ENCODE measurements around the gene OPHN1. TPM values are rescaled to one million over a fixed set of nuclear protein-coding genes. Genes with fewer than 3 reads are reported as not detected.
"Not testable (repeated sequence)": the region's sequence is repeated elsewhere in the genome, so short reads cannot be mapped to it uniquely, and the experiment has no call there.

The OPHN1 gene
- total and polyA plus RNA-seq, 2 donors (not counting 3 experiments of a cell fraction or from before 2014, with no cell fraction given): 3.9 to 6.7 TPM

DNA sequence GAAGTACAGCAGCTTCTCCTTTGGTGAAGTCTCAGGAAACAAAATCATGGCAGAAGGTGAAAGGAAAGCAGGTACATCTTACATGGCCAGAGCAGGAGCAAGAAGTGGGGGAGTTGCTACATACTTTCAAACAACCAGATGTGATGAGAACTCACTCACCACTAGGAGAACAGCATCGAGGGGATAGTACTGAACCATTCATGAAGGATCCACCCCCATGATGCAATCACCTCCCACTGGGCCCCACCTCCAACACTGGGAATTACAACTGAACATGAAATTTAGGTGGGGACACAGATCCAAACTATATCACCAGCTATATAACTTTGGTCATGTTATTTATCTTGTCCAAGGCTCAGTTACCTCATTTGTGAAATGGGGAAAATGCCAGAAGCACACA lies 159.4 kb downstream of the OPHN1 start:
- ChIA-PET POLR2A (no interaction called here), CTCF (no interaction called here)
- FAIRE-seq: peak; percentile 4
- Histone ChIP-seq H3K27me3 (ENCODE audit: control insufficient read depth in 2 of 2, insufficient read depth in 2 of 2, low read length in 2 of 2) (no peaks in the 10 kb centered on the region), H3K4me2 (ENCODE audit: insufficient read depth, low read length) (no peak overlapping the region), H3K9me1 (replicated peaks; ENCODE audit: control insufficient read depth, extremely low read depth, insufficient read depth, low read length) (no peaks in the 10 kb centered on the region), H3K9ac (replicated peaks; ENCODE audit: extremely low read depth, insufficient read depth, low read length) (no peak overlapping the region), H3K79me2 (ENCODE audit: control insufficient read depth, insufficient read depth, low read length) (no peaks in the 10 kb centered on the region), H2AFZ (ENCODE audit: low read depth, low read length) (no peak overlapping the region), H4K20me1 (replicated peaks; ENCODE audit: control insufficient read depth, extremely low read depth, insufficient read depth, low read length) (no peaks in the 10 kb centered on the region), H3K36me3 (ENCODE audit: control insufficient read depth in 2 of 2, extremely low read depth in 1 of 2, insufficient read depth in 2 of 2, low read length in 2 of 2) (no peaks in the 10 kb centered on the region), H3K9me3 (replicated peaks; ENCODE audit: control insufficient read depth, insufficient read depth, low read length) (no peaks in the 10 kb centered on the region), H3K4me3 (replicated peaks in 1 of 3; ENCODE audit: insufficient read depth in 1 of 3, low read depth in 1 of 3, low read length in 3 of 3) (no peak overlapping the region), H3K4me1 (ENCODE audit: control insufficient read depth, extremely low read depth, insufficient read depth, low read length) (no peaks in the 10 kb centered on the region), H3K27ac (ENCODE audit: insufficient read depth, low read depth, low read length) (no peak overlapping the region)
- BruUV-seq (replicated peaks): no TSS peak
- intact Hi-C loops (cut with micrococcal nuclease): no loop called here
- TF ChIP-seq EZH2 (IDR thresholded peaks at IDR 0.05; ENCODE audit: borderline replicate concordance, low read depth, low read length, severe bottlenecking): no peak
- TF ChIP-seq MYC (IDR thresholded peaks at IDR 0.05; ENCODE audit: low read depth, low read length): no peak
- TF ChIP-seq, protein P1, sequence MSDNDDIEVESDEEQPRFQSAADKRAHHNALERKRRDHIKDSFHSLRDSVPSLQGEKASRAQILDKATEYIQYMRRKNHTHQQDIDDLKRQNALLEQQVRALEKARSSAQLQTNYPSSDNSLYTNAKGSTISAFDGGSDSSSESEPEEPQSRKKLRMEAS (IDR thresholded peaks at IDR 0.05; ENCODE audit: insufficient read depth, insufficient read length): no peak
- TF ChIP-seq, protein P2, sequence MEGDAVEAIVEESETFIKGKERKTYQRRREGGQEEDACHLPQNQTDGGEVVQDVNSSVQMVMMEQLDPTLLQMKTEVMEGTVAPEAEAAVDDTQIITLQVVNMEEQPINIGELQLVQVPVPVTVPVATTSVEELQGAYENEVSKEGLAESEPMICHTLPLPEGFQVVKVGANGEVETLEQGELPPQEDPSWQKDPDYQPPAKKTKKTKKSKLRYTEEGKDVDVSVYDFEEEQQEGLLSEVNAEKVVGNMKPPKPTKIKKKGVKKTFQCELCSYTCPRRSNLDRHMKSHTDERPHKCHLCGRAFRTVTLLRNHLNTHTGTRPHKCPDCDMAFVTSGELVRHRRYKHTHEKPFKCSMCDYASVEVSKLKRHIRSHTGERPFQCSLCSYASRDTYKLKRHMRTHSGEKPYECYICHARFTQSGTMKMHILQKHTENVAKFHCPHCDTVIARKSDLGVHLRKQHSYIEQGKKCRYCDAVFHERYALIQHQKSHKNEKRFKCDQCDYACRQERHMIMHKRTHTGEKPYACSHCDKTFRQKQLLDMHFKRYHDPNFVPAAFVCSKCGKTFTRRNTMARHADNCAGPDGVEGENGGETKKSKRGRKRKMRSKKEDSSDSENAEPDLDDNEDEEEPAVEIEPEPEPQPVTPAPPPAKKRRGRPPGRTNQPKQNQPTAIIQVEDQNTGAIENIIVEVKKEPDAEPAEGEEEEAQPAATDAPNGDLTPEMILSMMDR (IDR thresholded peaks at IDR 0.05; ENCODE audit: extremely low read depth in 1 of 2, insufficient read depth in 1 of 2, low read depth in 1 of 2, low read length in 2 of 2): no peak
- no peak for TF ChIP-seq GATA2 (IDR thresholded peaks at IDR 0.05; ENCODE audit: insufficient read depth, insufficient read length, low read depth, low read length)
- TF ChIP-seq FOS (IDR thresholded peaks at IDR 0.05; ENCODE audit: borderline replicate concordance, insufficient read depth, low read length): no peak
- no peak for TF ChIP-seq POLR2AphosphoS5 (IDR thresholded peaks at IDR 0.05; ENCODE audit: insufficient read depth, low read depth, low read length)
- no peak for TF ChIP-seq POLR2A (IDR thresholded peaks at IDR 0.05; ENCODE audit: low read depth, low read length)
- TF ChIP-seq JUN (IDR thresholded peaks at IDR 0.05; ENCODE audit: borderline replicate concordance, insufficient read depth, insufficient read length, low read depth): no peak
- dilution Hi-C loops (cut with MboI; ENCODE audit: extremely low pct_ligation_motif_present, low sequenced_read_pairs): no loop called here
- no peak for DNase-seq (ENCODE audit: low read depth, low spot score)

DNA sequence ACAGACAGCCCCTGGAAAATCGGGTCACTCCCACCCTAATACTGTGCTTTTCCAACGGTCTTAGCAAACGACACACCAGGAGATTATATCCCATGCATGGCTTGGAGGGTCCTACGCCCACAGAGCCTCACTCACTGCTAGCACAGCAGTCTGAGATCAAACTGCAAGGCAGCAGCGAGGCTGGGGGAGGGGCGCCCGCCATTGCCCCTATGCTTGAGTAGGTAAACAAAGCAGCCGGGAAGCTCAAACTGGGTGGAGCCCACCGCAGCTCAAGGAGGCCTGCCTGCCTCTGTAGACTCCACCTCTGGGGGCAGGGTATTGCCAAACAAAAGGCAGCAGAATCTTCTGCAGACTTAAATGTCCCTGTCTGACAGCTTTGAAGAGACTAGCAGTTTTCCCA lies 168.5 kb downstream of the OPHN1 start:
- CTCF ChIA-PET; BruUV-seq (replicated peaks); intact Hi-C loops (cut with micrococcal nuclease); DNase-seq (ENCODE audit: low read depth, low spot score); H3K27me3 ChIP-seq (ENCODE audit: control insufficient read depth in 2 of 2, insufficient read depth in 2 of 2, low read length in 2 of 2); POLR2A ChIA-PET; H3K4me1 ChIP-seq (ENCODE audit: control insufficient read depth, extremely low read depth, insufficient read depth, low read length); H3K79me2 ChIP-seq (ENCODE audit: control insufficient read depth, insufficient read depth, low read length); H3K27ac ChIP-seq (ENCODE audit: insufficient read depth, low read depth, low read length); H3K36me3 ChIP-seq (ENCODE audit: control insufficient read depth in 2 of 2, extremely low read depth in 1 of 2, insufficient read depth in 2 of 2, low read length in 2 of 2); H2AFZ ChIP-seq (ENCODE audit: low read depth, low read length); H3K4me2 ChIP-seq (ENCODE audit: insufficient read depth, low read length); H3K9ac ChIP-seq (replicated peaks; ENCODE audit: extremely low read depth, insufficient read depth, low read length); H3K4me3 ChIP-seq (replicated peaks in 1 of 3; ENCODE audit: insufficient read depth in 1 of 3, low read depth in 1 of 3, low read length in 3 of 3); dilution Hi-C loops (cut with MboI; ENCODE audit: extremely low pct_ligation_motif_present, low sequenced_read_pairs); H3K9me3 ChIP-seq (replicated peaks; ENCODE audit: control insufficient read depth, insufficient read depth, low read length); H3K9me1 ChIP-seq (replicated peaks; ENCODE audit: control insufficient read depth, extremely low read depth, insufficient read depth, low read length); FAIRE-seq; H4K20me1 ChIP-seq (replicated peaks; ENCODE audit: control insufficient read depth, extremely low read depth, insufficient read depth, low read length): not testable (repeated sequence)

Measured in endothelial cell of umbilical vein (primary cell).